HG03039 (cell line): ENCODE results near the gene DISP3.

Experiments
- ATAC-seq: cut with Tn5 transposase; IDR thresholded peaks from one replicate; pipeline ENCODE4 v1.9.1; 2021; ENCODE audit warnings: mild to moderate bottlenecking, moderate library complexity; ENCODE audit not compliant: unreplicated experiment

DISP3 gene

GRCh38 chr1:11527541-11528452, 48.8 kb downstream of the DISP3 start:
- ATAC-seq: no peak

GRCh38 chr1:11528611-11529261, 49.8 kb downstream of the DISP3 start:
- no peak for ATAC-seq

- ATAC-seq: no peak
These were observed 50.4 kb downstream of the DISP3 start for GRCh38 chr1:11529330-11529729.

GRCh38 chr1:11529763-11530730, 51.1 kb downstream of the DISP3 start:
- ATAC-seq: no peak

- ATAC-seq: no peak
These were observed 51.9 kb downstream of the DISP3 start for GRCh38 chr1:11530731-11531311.

GRCh38 chr1:11531314-11531870, 52.4 kb downstream of the DISP3 start:
- ATAC-seq: no peak

GRCh38 chr1:11531943-11532342, 53.0 kb downstream of the DISP3 start:
- ATAC-seq: no peak

- ATAC-seq: no peak
These were observed 55.1 kb downstream of the DISP3 start for GRCh38 chr1:11533790-11534787.

- no peak for ATAC-seq
These were observed 55.9 kb downstream of the DISP3 start for GRCh38 chr1:11534846-11535245.

- ATAC-seq: no peak
These were observed 56.4 kb downstream of the DISP3 start for GRCh38 chr1:11535316-11535715.

GRCh38 chr1:11535761-11536572, 57.0 kb downstream of the DISP3 start:
- no peak for ATAC-seq

- ATAC-seq: no peak
These were observed 57.8 kb downstream of the DISP3 start for GRCh38 chr1:11536573-11537379.

- no peak for ATAC-seq
These were observed 58.4 kb downstream of the DISP3 start for GRCh38 chr1:11537380-11537764.

- no peak for ATAC-seq
These were observed 59.1 kb downstream of the DISP3 start for GRCh38 chr1:11537854-11538591.

GRCh38 chr1:11538886-11539285, 59.9 kb downstream of the DISP3 start:
- ATAC-seq: no peak

- ATAC-seq: no peak
These were observed 61.2 kb downstream of the DISP3 start for GRCh38 chr1:11539850-11540772.
